Measurements from ENCODE around the gene CDK14. TPM values are rescaled to one million over a fixed set of nuclear protein-coding genes. Genes with fewer than 3 reads are reported as not detected.

The CDK14 gene
- total RNA-seq, 1 donor from 2014 or later, result 52.3 TPM

DNA sequence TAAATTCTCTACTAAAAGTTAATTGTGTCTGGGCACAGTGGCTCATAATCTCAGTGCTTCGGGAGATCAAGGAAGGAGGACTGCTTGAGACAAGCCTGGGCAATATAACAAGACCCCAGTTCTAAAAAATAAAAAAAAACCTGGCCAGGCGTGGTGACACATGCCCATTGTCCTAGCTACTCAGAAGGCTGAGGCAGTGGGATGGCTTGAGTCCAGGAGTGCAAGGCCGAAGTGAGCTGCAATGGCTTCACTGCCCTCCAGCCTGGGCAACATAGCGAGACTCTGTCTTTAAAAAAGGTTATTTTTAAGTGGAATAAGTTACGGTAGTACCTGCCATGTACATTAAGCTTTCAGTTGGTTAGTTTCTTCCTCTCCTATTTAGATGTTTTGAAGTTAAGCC is 28.9 kb downstream of the CDK14 start:
- no peaks in the 10 kb centered on the region for H3K27me3 ChIP-seq
- no peak for TF ChIP-seq EZH2phosphoT487 (IDR thresholded peaks at IDR 0.05)
- TF ChIP-seq EZH2 (IDR thresholded peaks at IDR 0.05), result no peak
- TF ChIP-seq, protein P1, sequence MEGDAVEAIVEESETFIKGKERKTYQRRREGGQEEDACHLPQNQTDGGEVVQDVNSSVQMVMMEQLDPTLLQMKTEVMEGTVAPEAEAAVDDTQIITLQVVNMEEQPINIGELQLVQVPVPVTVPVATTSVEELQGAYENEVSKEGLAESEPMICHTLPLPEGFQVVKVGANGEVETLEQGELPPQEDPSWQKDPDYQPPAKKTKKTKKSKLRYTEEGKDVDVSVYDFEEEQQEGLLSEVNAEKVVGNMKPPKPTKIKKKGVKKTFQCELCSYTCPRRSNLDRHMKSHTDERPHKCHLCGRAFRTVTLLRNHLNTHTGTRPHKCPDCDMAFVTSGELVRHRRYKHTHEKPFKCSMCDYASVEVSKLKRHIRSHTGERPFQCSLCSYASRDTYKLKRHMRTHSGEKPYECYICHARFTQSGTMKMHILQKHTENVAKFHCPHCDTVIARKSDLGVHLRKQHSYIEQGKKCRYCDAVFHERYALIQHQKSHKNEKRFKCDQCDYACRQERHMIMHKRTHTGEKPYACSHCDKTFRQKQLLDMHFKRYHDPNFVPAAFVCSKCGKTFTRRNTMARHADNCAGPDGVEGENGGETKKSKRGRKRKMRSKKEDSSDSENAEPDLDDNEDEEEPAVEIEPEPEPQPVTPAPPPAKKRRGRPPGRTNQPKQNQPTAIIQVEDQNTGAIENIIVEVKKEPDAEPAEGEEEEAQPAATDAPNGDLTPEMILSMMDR (IDR thresholded peaks at IDR 0.05), result no peak
- no peaks in the 10 kb centered on the region for H3K36me3 ChIP-seq
- H3K4me1 ChIP-seq, result peaks cover 70% of the 10 kb centered on the region
- DNase-seq (ENCODE audit: low spot score), result no peak
- no peak overlapping the region for H3K9ac ChIP-seq
- peak overlapping the region; percentile 14 for H3K4me3 ChIP-seq
- peak overlapping the region; percentile 76 for H3K27ac ChIP-seq
- Mint-ChIP-seq H3K9me3 (peaks cover 2% of the 10 kb centered on the region), H3K4me3 (peak overlapping the region; percentile 10), H3K4me1 (peaks cover 46% of the 10 kb centered on the region), H3K36me3 (peaks cover 13% of the 10 kb centered on the region), H3K27ac (peak overlapping the region; percentile 47), H3K27me3 (ENCODE audit: insufficient read depth, low read depth) (no peaks in the 10 kb centered on the region)
- peaks cover 55% of the 10 kb centered on the region for H3K79me2 ChIP-seq (ENCODE audit: low read depth)
- H3K4me2 ChIP-seq, result peak overlapping the region; percentile 77
- no peaks in the 10 kb centered on the region for H3K9me3 ChIP-seq (ENCODE audit: low read depth)
- H2AFZ ChIP-seq (replicated peaks), result no peak overlapping the region
- no peaks in the 10 kb centered on the region for H4K20me1 ChIP-seq (ENCODE audit: low read depth)
- H3F3A ChIP-seq (ENCODE audit: low read depth), result peaks cover 58% of the 10 kb centered on the region

DNA sequence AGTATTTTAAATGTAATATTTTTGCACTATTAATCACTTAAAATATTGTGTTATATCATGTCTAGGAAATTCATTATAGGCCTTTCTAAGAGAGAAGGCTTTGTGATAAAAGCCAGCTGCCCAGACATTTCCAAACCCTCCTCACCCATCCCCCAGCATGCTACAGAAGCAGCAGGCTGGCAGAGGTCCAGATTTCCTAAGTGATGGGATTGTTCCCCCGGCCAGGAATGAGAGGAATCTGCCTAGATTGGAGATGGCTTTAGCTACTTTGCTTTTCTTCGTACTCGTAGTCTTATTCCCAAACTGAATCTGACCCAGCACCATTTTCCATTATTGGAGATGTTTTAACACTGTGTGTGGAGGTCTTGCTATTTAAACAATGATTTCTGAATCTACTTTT is 29.4 kb downstream of the CDK14 start:
- peaks cover 55% of the 10 kb centered on the region for H3K79me2 ChIP-seq (ENCODE audit: low read depth)
- peaks cover 65% of the 10 kb centered on the region for H3K4me1 ChIP-seq
- Mint-ChIP-seq H3K4me3 (peak overlapping the region; percentile 65), H3K27ac (no peak overlapping the region), H3K27me3 (ENCODE audit: insufficient read depth, low read depth) (no peaks in the 10 kb centered on the region), H3K36me3 (peaks cover 8% of the 10 kb centered on the region), H3K9me3 (peaks cover 2% of the 10 kb centered on the region), H3K4me1 (peaks cover 46% of the 10 kb centered on the region)
- peak overlapping the region; percentile 77 for H3K4me2 ChIP-seq
- no peak overlapping the region for H2AFZ ChIP-seq (replicated peaks)
- H3K36me3 ChIP-seq, result no peaks in the 10 kb centered on the region
- peak overlapping the region; percentile 14 for H3K4me3 ChIP-seq
- peak overlapping the region; percentile 76 for H3K27ac ChIP-seq
- no peaks in the 10 kb centered on the region for H4K20me1 ChIP-seq (ENCODE audit: low read depth)
- peak; percentile 80 for DNase-seq (ENCODE audit: low spot score)
- H3K9me3 ChIP-seq (ENCODE audit: low read depth), result no peaks in the 10 kb centered on the region
- peaks cover 55% of the 10 kb centered on the region for H3F3A ChIP-seq (ENCODE audit: low read depth)
- H3K9ac ChIP-seq, result no peak overlapping the region
- TF ChIP-seq EZH2 (IDR thresholded peaks at IDR 0.05), result no peak
- TF ChIP-seq, protein P1 (IDR thresholded peaks at IDR 0.05), result no peak
- TF ChIP-seq EZH2phosphoT487 (IDR thresholded peaks at IDR 0.05), result no peak
- H3K27me3 ChIP-seq, result no peaks in the 10 kb centered on the region

DNA sequence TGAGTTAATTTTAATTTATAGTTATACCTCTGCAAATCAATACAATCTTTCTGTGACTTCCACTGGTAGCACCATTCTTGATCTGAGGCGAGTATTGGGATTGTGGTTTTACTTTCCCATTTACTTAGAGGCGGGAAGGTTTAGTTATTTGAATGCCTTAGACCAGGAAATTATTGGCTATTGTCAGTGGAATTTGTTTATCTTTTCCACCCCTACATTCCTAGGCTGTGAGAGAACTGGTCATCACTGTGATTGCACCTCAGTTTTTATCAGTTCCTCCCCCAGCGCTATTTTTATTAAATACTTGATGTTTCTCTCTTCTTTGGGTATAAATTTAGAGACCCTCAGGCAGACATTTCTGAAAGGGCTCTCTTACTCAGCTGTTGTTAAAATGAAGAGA is 29.9 kb downstream of the CDK14 start:
- TF ChIP-seq EZH2 (IDR thresholded peaks at IDR 0.05), result no peak
- TF ChIP-seq, protein P1 (IDR thresholded peaks at IDR 0.05), result no peak
- TF ChIP-seq EZH2phosphoT487 (IDR thresholded peaks at IDR 0.05), result no peak
- no peak overlapping the region for H3K27ac Mint-ChIP-seq
- peaks cover 2% of the 10 kb centered on the region for H3K9me3 Mint-ChIP-seq
- Histone ChIP-seq H3K36me3 (no peaks in the 10 kb centered on the region), H3K9ac (no peak overlapping the region), H3K27me3 (no peaks in the 10 kb centered on the region), H2AFZ (replicated peaks) (no peak overlapping the region), H4K20me1 (ENCODE audit: low read depth) (no peaks in the 10 kb centered on the region), H3K27ac (peak overlapping the region; percentile 76), H3K79me2 (ENCODE audit: low read depth) (peaks cover 53% of the 10 kb centered on the region), H3F3A (ENCODE audit: low read depth) (peaks cover 51% of the 10 kb centered on the region), H3K4me1 (peaks cover 60% of the 10 kb centered on the region), H3K9me3 (ENCODE audit: low read depth) (no peaks in the 10 kb centered on the region), H3K4me3 (peak overlapping the region; percentile 14), H3K4me2 (peak overlapping the region; percentile 77)
- DNase-seq (ENCODE audit: low spot score), result no peak
- peaks cover 10% of the 10 kb centered on the region for H3K36me3 Mint-ChIP-seq
- peaks cover 46% of the 10 kb centered on the region for H3K4me1 Mint-ChIP-seq
- no peak overlapping the region for H3K4me3 Mint-ChIP-seq
- no peaks in the 10 kb centered on the region for H3K27me3 Mint-ChIP-seq (ENCODE audit: insufficient read depth, low read depth)
